ENCODE data around the gene RHOT1.
"Not testable (repeated sequence)": the region's sequence is repeated elsewhere in the genome, so short reads cannot be mapped to it uniquely, and the experiment has no call there.

DNA sequence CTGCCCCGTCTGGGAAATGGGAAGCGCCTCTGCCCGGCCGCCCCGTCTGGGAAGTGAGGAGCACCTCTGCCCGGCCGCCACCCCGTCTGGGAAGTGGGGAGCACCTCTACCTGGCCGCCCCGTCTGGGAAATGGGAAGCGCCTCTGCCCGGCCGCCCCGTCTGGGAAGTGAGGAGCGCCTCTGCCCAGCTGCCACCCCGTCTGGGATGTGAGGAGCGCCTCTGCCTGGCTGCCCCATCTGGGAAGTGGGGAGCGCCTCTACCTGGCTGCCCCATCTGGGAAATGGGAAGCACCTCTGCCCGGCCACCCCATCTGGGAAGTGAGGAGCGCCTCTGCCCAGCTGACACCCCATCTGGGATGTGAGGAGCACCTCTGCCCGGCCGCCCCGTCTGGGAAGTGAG lies 36.8 kb downstream of the RHOT1 start:
- TF ChIP-seq, protein P1, sequence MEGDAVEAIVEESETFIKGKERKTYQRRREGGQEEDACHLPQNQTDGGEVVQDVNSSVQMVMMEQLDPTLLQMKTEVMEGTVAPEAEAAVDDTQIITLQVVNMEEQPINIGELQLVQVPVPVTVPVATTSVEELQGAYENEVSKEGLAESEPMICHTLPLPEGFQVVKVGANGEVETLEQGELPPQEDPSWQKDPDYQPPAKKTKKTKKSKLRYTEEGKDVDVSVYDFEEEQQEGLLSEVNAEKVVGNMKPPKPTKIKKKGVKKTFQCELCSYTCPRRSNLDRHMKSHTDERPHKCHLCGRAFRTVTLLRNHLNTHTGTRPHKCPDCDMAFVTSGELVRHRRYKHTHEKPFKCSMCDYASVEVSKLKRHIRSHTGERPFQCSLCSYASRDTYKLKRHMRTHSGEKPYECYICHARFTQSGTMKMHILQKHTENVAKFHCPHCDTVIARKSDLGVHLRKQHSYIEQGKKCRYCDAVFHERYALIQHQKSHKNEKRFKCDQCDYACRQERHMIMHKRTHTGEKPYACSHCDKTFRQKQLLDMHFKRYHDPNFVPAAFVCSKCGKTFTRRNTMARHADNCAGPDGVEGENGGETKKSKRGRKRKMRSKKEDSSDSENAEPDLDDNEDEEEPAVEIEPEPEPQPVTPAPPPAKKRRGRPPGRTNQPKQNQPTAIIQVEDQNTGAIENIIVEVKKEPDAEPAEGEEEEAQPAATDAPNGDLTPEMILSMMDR (IDR thresholded peaks at IDR 0.05; ENCODE audit: insufficient read depth, low read length): not testable (repeated sequence)
- not testable (repeated sequence) for TF ChIP-seq POLR2AphosphoS5 (IDR thresholded peaks at IDR 0.05; ENCODE audit: low read depth)
- TF ChIP-seq, protein P2, sequence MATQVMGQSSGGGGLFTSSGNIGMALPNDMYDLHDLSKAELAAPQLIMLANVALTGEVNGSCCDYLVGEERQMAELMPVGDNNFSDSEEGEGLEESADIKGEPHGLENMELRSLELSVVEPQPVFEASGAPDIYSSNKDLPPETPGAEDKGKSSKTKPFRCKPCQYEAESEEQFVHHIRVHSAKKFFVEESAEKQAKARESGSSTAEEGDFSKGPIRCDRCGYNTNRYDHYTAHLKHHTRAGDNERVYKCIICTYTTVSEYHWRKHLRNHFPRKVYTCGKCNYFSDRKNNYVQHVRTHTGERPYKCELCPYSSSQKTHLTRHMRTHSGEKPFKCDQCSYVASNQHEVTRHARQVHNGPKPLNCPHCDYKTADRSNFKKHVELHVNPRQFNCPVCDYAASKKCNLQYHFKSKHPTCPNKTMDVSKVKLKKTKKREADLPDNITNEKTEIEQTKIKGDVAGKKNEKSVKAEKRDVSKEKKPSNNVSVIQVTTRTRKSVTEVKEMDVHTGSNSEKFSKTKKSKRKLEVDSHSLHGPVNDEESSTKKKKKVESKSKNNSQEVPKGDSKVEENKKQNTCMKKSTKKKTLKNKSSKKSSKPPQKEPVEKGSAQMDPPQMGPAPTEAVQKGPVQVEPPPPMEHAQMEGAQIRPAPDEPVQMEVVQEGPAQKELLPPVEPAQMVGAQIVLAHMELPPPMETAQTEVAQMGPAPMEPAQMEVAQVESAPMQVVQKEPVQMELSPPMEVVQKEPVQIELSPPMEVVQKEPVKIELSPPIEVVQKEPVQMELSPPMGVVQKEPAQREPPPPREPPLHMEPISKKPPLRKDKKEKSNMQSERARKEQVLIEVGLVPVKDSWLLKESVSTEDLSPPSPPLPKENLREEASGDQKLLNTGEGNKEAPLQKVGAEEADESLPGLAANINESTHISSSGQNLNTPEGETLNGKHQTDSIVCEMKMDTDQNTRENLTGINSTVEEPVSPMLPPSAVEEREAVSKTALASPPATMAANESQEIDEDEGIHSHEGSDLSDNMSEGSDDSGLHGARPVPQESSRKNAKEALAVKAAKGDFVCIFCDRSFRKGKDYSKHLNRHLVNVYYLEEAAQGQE (IDR thresholded peaks at IDR 0.05; ENCODE audit: insufficient replicate concordance, low read depth): not testable (repeated sequence)
